ENCODE measurements around the gene FLYWCH1.

DNA sequence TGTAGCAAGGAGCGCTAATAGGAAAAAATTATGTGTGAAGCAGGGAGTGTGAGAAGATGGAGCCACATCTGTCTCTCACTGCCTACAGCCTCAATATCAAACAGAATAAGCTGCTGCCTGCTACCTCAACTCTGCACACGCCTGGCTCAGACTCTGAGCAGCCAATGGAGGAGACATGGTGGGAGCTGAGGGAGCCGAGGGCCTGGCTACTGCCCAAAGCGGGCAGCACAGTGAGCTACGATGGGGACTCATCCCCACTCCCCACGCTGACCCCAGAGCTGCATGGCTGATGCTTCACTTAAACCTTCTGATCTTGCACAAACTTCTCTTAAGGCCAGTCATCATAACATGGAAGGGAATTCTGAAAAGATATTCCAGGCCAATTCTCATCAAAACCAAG is 39.8 kb upstream of the FLYWCH1 start:
- TF ChIP-seq POLR2A (IDR thresholded peaks at IDR 0.05; ENCODE audit: low read depth, low read length) (no peak), EZH2 (IDR thresholded peaks at IDR 0.05; ENCODE audit: borderline replicate concordance, low read depth, low read length, severe bottlenecking) (no peak), JUN (IDR thresholded peaks at IDR 0.05; ENCODE audit: borderline replicate concordance, insufficient read depth, insufficient read length, low read depth) (no peak), POLR2AphosphoS5 (IDR thresholded peaks at IDR 0.05; ENCODE audit: insufficient read depth, low read depth, low read length) (no peak), CTCF (IDR thresholded peaks at IDR 0.05; ENCODE audit: extremely low read depth in 1 of 2, insufficient read depth in 1 of 2, low read depth in 1 of 2, low read length in 2 of 2) (no peak), MYC (IDR thresholded peaks at IDR 0.05; ENCODE audit: low read depth, low read length) (no peak), MAX (IDR thresholded peaks at IDR 0.05; ENCODE audit: insufficient read depth, insufficient read length) (no peak)

All from endothelial cell of umbilical vein (primary cell).